SK-N-DZ (cell line): ENCODE measurements around the gene SPRY4.
"Not testable (repeated sequence)": the region's sequence is repeated elsewhere in the genome, so short reads cannot be mapped to it uniquely, and the experiment has no call there.

ENCODE experiments used
- DNase-seq: peaks from one replicate; pipeline ENCODE4 v3.0.0-alpha.2; 2015; ENCODE audit warnings: low spot score

The SPRY4 gene

GRCh38 chr5:142315096-142315900, 9.5 kb downstream of the SPRY4 start:
- DNase-seq = no peak

GRCh38 chr5:142314606-142315005, 10.2 kb downstream of the SPRY4 start:
- DNase-seq = no peak

- no peak for DNase-seq
Measured at GRCh38 chr5:142314109-142314508, 10.7 kb downstream of the SPRY4 start.

GRCh38 chr5:142313682-142314081, 11.1 kb downstream of the SPRY4 start:
- no peak for DNase-seq

- no peak for DNase-seq
Measured at GRCh38 chr5:142313275-142313674, 11.5 kb downstream of the SPRY4 start.

GRCh38 chr5:142312399-142312798, 12.4 kb downstream of the SPRY4 start:
- DNase-seq = no peak

GRCh38 chr5:142311725-142312124, 13.1 kb downstream of the SPRY4 start:
- DNase-seq = no peak

- DNase-seq = no peak
Measured at GRCh38 chr5:142310803-142311202, 14.0 kb downstream of the SPRY4 start.

- DNase-seq = no peak
Measured at GRCh38 chr5:142309747-142310318, 15.0 kb downstream of the SPRY4 start.

- no peak for DNase-seq
Measured at GRCh38 chr5:142308358-142308757, 16.5 kb downstream of the SPRY4 start.

GRCh38 chr5:142307146-142307890, 17.5 kb downstream of the SPRY4 start:
- no peak for DNase-seq

GRCh38 chr5:142306077-142306502, 18.7 kb downstream of the SPRY4 start:
- DNase-seq = no peak

GRCh38 chr5:142305211-142305610, 19.6 kb downstream of the SPRY4 start:
- no peak for DNase-seq

- DNase-seq = no peak
Measured at GRCh38 chr5:142304013-142304701, 20.7 kb downstream of the SPRY4 start.

- no peak for DNase-seq
Measured at GRCh38 chr5:142303565-142303964, 21.3 kb downstream of the SPRY4 start.

GRCh38 chr5:142301540-142301939, 23.3 kb downstream of the SPRY4 start:
- no peak for DNase-seq

GRCh38 chr5:142300677-142301076, 24.1 kb downstream of the SPRY4 start:
- DNase-seq = no peak

GRCh38 chr5:142298789-142299188, 26.0 kb downstream of the SPRY4 start:
- DNase-seq = no peak

GRCh38 chr5:142297786-142298185, 27.0 kb downstream of the SPRY4 start:
- not testable (repeated sequence) for DNase-seq

- DNase-seq = no peak
Measured at GRCh38 chr5:142296914-142297417, 27.9 kb downstream of the SPRY4 start.

GRCh38 chr5:142295960-142296860, 28.6 kb downstream of the SPRY4 start:
- no peak for DNase-seq
